IMR-90 (cell line): ENCODE results near the gene PPL. TPM values are rescaled to one million over a fixed set of nuclear protein-coding genes. Genes with fewer than 3 reads are reported as not detected.
A peak's percentile ranks its signal among the peaks of the same experiment; 100 is the strongest.

Source experiments
- ATAC-seq: fragments of 200-7000 bp; cut with Tn5 transposase; 2 replicates; pipeline ENCODE4 v1.9.1; 2020; ENCODE audit warnings: low read depth, mild to moderate bottlenecking, moderate library complexity
- BruUV-seq: library from RNA; stranded (reverse); fragments of 400-500 nt; replicated peaks from 2 replicates; lab custom pipeline; 2021; lab: Mats Ljungman, UMichigan
- CTCF ChIA-PET: fragments of 300-600 bp; formaldehyde crosslinking; extraction: SDS; loops from one replicate; lab custom pipeline; 2021; ENCODE audit warnings: antibody characterized with exemption; lab: Yijun Ruan, JAX
- POLR2A ChIA-PET: fragments of 300-600 bp; sonication (Branson Sonifier 250); formaldehyde crosslinking; loops from one replicate; lab custom pipeline; 2022; ENCODE audit warnings: antibody characterized with exemption; ENCODE audit not compliant: unreplicated experiment; lab: Charles Lee
- DNase-seq: peaks from one replicate; pipeline ENCODE4 v3.0.0; 2013
- H2AFZ ChIP-seq: replicated peaks from 2 replicates; pipeline ENCODE3; 2013; ENCODE audit warnings: low read length, mild to moderate bottlenecking; ENCODE audit not compliant: poor library complexity
- H2AK5ac ChIP-seq: 2 replicates; pipeline ENCODE4 v1.6.1; 2013; ENCODE audit warnings: low read depth, low read length, inconsistent platforms
- H2AK9ac ChIP-seq: replicated peaks from 2 replicates; pipeline ENCODE3; 2013; ENCODE audit warnings: mild to moderate bottlenecking, low read depth, low read length, moderate library complexity; ENCODE audit not compliant: poor library complexity
- H2BK120ac ChIP-seq: 2 replicates; pipeline ENCODE4 v1.6.1; 2013; ENCODE audit warnings: low read depth, low read length, inconsistent platforms
- H2BK15ac ChIP-seq: 3 replicates; pipeline ENCODE4 v1.6.1; 2013; ENCODE audit warnings: low read depth, low read length, inconsistent platforms
- H2BK20ac ChIP-seq: 2 replicates; pipeline ENCODE4 v1.6.1; 2013; ENCODE audit warnings: low read depth, mild to moderate bottlenecking, inconsistent platforms, low read length, moderate library complexity
- H2BK5ac ChIP-seq: 2 replicates; pipeline ENCODE4 v1.6.1; 2013; ENCODE audit warnings: mild to moderate bottlenecking, low read depth, low read length, inconsistent platforms; ENCODE audit not compliant: poor library complexity, severe bottlenecking
- H3K14ac ChIP-seq: replicated peaks from 2 replicates; pipeline ENCODE4 v1.6.1; 2013; ENCODE audit warnings: low read depth, low read length, inconsistent platforms
- H3K18ac ChIP-seq: 2 replicates; pipeline ENCODE4 v1.6.1; 2013; ENCODE audit warnings: low read depth, low read length, control low read depth
- H3K23ac ChIP-seq: 2 replicates; pipeline ENCODE4 v1.6.1; 2013; ENCODE audit warnings: low read depth, low read length, inconsistent platforms
- H3K27ac ChIP-seq: 2 replicates; pipeline ENCODE4 v1.5.1; 2013; ENCODE audit warnings: mild to moderate bottlenecking, control low read depth, low read length; ENCODE audit not compliant: insufficient read depth
- H3K27me3 ChIP-seq: 2 replicates; pipeline ENCODE4 v1.6.1; 2013; ENCODE audit warnings: low read length; ENCODE audit not compliant: control insufficient read depth, insufficient read depth
- H3K36me3 ChIP-seq: 2 replicates; pipeline ENCODE4 v1.6.1; 2013; ENCODE audit warnings: low read length, mixed read lengths; ENCODE audit not compliant: control insufficient read depth, insufficient read depth
- H3K4ac ChIP-seq: 2 replicates; pipeline ENCODE4 v1.6.1; 2013; ENCODE audit warnings: low read depth, low read length, inconsistent platforms
- H3K4me1 ChIP-seq: 2 replicates; pipeline ENCODE4 v1.6.1; 2013; ENCODE audit warnings: low read length, mixed read lengths; ENCODE audit not compliant: control insufficient read depth, insufficient read depth
- H3K4me2 ChIP-seq: 2 replicates; pipeline ENCODE4 v1.6.1; 2013; ENCODE audit warnings: low read depth, mild to moderate bottlenecking, control low read depth, low read length, moderate library complexity
- H3K4me3 ChIP-seq: 2 replicates; pipeline ENCODE4 v1.5.1; 2013; ENCODE audit warnings: low read depth, mild to moderate bottlenecking, control low read depth, low read length, moderate library complexity; ENCODE audit not compliant: insufficient read depth
- H3K56ac ChIP-seq: 2 replicates; pipeline ENCODE4 v1.6.1; 2013; ENCODE audit warnings: low read length, inconsistent platforms; ENCODE audit not compliant: insufficient read depth; ENCODE audit errors: extremely low read depth
- H3K79me1 ChIP-seq, 2 experiments: 2 replicates each; pipeline ENCODE4 v1.6.1; 2013; ENCODE audit warnings: low read length in 2 of 2, inconsistent platforms in 1 of 2, low read depth in 1 of 2
- H3K9ac ChIP-seq: 2 replicates; pipeline ENCODE4 v1.6.1; 2013; ENCODE audit warnings: low read depth, low read length, control low read depth
- H3K9me1 ChIP-seq: 2 replicates; pipeline ENCODE4 v1.6.1; 2013; ENCODE audit warnings: low read length, inconsistent platforms; ENCODE audit not compliant: insufficient read depth
- H3K9me3 ChIP-seq: 2 replicates; pipeline ENCODE4 v1.6.1; 2013; ENCODE audit warnings: low read length; ENCODE audit not compliant: control insufficient read depth, insufficient read depth
- H4K20me1 ChIP-seq: 2 replicates; pipeline ENCODE4 v1.6.1; 2013; ENCODE audit warnings: low read length, inconsistent platforms; ENCODE audit not compliant: insufficient read depth
- H4K5ac ChIP-seq: 2 replicates; pipeline ENCODE4 v1.6.1; 2013; ENCODE audit warnings: mild to moderate bottlenecking, low read depth, low read length, control low read depth
- H4K8ac ChIP-seq, 2 experiments: 2 replicates each; pipeline ENCODE4 v1.6.1; 2013; ENCODE audit warnings: low read depth in 2 of 2, low read length in 2 of 2, control low read depth in 1 of 2, inconsistent platforms in 1 of 2
- H4K91ac ChIP-seq: 2 replicates; pipeline ENCODE4 v1.6.1; 2013; ENCODE audit warnings: low read depth, low read length, inconsistent platforms; ENCODE audit not compliant: insufficient read depth
- BHLHE40 ChIP-seq: fragments of 150-350 bp; IDR thresholded peaks from 2 replicates; pipeline ENCODE4 v1.6.1; 2016; ENCODE audit warnings: mild to moderate bottlenecking, low read depth, low read length
- ELK1 ChIP-seq: fragments of 150-350 bp; IDR thresholded peaks from 2 replicates; pipeline ENCODE4 v1.6.1; 2016; ENCODE audit warnings: low read depth, mild to moderate bottlenecking, low read length, moderate library complexity, borderline replicate concordance
- FOS ChIP-seq: fragments of 150-350 bp; IDR thresholded peaks from 2 replicates; pipeline ENCODE4 v1.6.1; 2016; ENCODE audit warnings: low read depth, low read length
- MAZ ChIP-seq: IDR thresholded peaks from 2 replicates; pipeline ENCODE4 v1.6.1; 2012; ENCODE audit warnings: low read depth, mild to moderate bottlenecking, low read length, improper control_type of control experiment, moderate library complexity, borderline replicate concordance
- RCOR1 ChIP-seq: IDR thresholded peaks from 2 replicates; pipeline ENCODE4 v1.6.1; 2012; ENCODE audit warnings: mild to moderate bottlenecking, low read length, improper control_type of control experiment; ENCODE audit not compliant: insufficient replicate concordance
- WGBS, 2 experiments: methylation state at CpG; one replicate each; pipeline versions ENCODE4 v1.1.5 to v1.1.7; 2013; ENCODE audit warnings: missing lambda C conversion rate in 2 of 2; ENCODE audit not compliant: insufficient read length in 1 of 2; ENCODE audit errors: extremely low coverage in 2 of 2; 5-methylcytosine and 5-hydroxymethylcytosine counted together
- dilution Hi-C: fragments of 300-500 bp; cut with HindIII; formaldehyde crosslinking; loops from one replicate; pipeline ENCODE4 v1.14.3; 2018; ENCODE audit warnings: low sequenced_read_pairs; ENCODE audit not compliant: unreplicated experiment
- in situ Hi-C: fragments of 300-500 bp; cut with MboI; formaldehyde crosslinking; loops from 3 replicates; pipeline ENCODE4 v1.14.3; 2019; ENCODE audit warnings: low sequenced_read_pairs, inconsistent platforms, mixed read lengths
- intact Hi-C: fragments of 100-400 bp; cut with micrococcal nuclease; formaldehyde crosslinking; loops from 2 replicates; pipeline ENCODE4 v1.10.0; 2022
- polyA plus RNA-seq, 3 experiments: library from polyadenylated mRNA; depleted of rRNA; stranded (reverse); fragments of >200 nt; gene quantifications; 2 replicates each; pipeline ENCODE4 v1.2.3, GENCODE V29; 2012; ENCODE audit warnings: low replicate concordance in 1 of 3
- total RNA-seq: library from RNA; depleted of rRNA; stranded (reverse); fragments of >200 nt; gene quantifications from 2 replicates; pipeline ENCODE4 v1.2.3, GENCODE V29; 2012

The PPL gene
- total and polyA plus RNA-seq, 2 of the 4 experiments (the other 2 are of a cell fraction): 0.34 to 0.36 TPM

GRCh38 chr16:4979164-4979563, 42.2 kb upstream of the PPL start:
- intact Hi-C loops: no loop called here
- Histone ChIP-seq H3K4me3 (no peak overlapping the region), H2BK5ac (no peak overlapping the region), H4K91ac (no peak overlapping the region), H2BK20ac (no peak overlapping the region), H3K23ac (no peak overlapping the region), H3K4ac (no peak overlapping the region), H3K56ac (no peak overlapping the region), H3K9me3 (no peaks in the 10 kb centered on the region), H2BK120ac (no peak overlapping the region), H3K9ac (no peak overlapping the region), H3K9me1 (no peaks in the 10 kb centered on the region), H2BK15ac (no peak overlapping the region), H2AFZ (peak overlapping the region; percentile 13), H4K20me1 (no peaks in the 10 kb centered on the region), H2AK5ac (no peak overlapping the region), H2AK9ac (no peak overlapping the region), H4K8ac (no peak overlapping the region), H3K14ac (no peak overlapping the region), H3K27ac (no peak overlapping the region), H3K18ac (no peak overlapping the region), H3K4me2 (no peak overlapping the region), H4K5ac (no peak overlapping the region), H3K4me1 (no peaks in the 10 kb centered on the region), H3K27me3 (peaks cover 23% of the 10 kb centered on the region), H3K79me1 (no peaks in the 10 kb centered on the region), H3K36me3 (no peaks in the 10 kb centered on the region)
- dilution Hi-C loops: no loop called here
- no peak for ATAC-seq
- POLR2A ChIA-PET: no interaction called here
- WGBS, 2 experiments: 83% methylated on average over 3 of the region's 7 CpGs; no CpG with 5 or more reads in 1 of the 2 experiments
- TF ChIP-seq RCOR1 (no peak), ELK1 (no peak), FOS (no peak), BHLHE40 (no peak), MAZ (no peak)
- no peak for DNase-seq
- BruUV-seq: no TSS peak
- in situ Hi-C loops: no loop called here
- CTCF ChIA-PET: no interaction called here
